MM.1S (cell line): Measurements from ENCODE around the gene DCUN1D3.

Experiments used
- EZH2 ChIP-seq: fragments of 300-600 bp; sonication (generic); optimal IDR thresholded peaks from 2 replicates; pipeline ENCODE3; 2017; ENCODE audit warnings: low read depth, mild to moderate bottlenecking, antibody characterized with exemption, low read length, mixed read lengths
- EZH2phosphoT487 ChIP-seq: fragments of 300-600 bp; sonication (generic); IDR thresholded peaks from 2 replicates; pipeline ENCODE4 v1.6.1; 2018; ENCODE audit warnings: antibody characterized with exemption, low read length
- TF ChIP-seq, protein P1 (sequence below): fragments of 300-600 bp; sonication (generic); IDR thresholded peaks from 2 replicates; pipeline ENCODE4 v1.5.1; 2016; ENCODE audit warnings: antibody characterized with exemption, low read length, mixed read lengths

DNA sequence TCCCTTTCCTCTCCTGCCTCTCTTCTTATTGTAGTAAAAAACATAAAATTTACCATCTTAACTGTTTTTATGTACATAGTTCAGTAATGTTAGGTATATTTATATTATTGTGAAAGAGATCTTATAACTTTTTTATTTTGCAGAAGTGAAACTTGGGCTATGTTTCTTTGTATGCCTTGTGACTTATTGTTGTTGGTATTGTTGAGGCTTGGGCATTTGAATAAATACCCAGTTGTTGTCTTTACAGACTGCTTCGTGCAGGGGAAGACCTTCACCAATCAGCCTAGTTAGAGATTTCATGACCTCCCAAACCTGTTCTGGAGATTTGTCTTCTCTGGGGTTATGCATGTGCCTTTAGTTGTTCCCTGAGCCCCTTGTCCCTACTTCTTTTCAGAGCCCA, 61.9 kb downstream of the DCUN1D3 start:
- TF ChIP-seq, protein P1, sequence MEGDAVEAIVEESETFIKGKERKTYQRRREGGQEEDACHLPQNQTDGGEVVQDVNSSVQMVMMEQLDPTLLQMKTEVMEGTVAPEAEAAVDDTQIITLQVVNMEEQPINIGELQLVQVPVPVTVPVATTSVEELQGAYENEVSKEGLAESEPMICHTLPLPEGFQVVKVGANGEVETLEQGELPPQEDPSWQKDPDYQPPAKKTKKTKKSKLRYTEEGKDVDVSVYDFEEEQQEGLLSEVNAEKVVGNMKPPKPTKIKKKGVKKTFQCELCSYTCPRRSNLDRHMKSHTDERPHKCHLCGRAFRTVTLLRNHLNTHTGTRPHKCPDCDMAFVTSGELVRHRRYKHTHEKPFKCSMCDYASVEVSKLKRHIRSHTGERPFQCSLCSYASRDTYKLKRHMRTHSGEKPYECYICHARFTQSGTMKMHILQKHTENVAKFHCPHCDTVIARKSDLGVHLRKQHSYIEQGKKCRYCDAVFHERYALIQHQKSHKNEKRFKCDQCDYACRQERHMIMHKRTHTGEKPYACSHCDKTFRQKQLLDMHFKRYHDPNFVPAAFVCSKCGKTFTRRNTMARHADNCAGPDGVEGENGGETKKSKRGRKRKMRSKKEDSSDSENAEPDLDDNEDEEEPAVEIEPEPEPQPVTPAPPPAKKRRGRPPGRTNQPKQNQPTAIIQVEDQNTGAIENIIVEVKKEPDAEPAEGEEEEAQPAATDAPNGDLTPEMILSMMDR = no peak
- TF ChIP-seq EZH2phosphoT487 (no peak), EZH2 (no peak)
